CD4-positive, alpha-beta memory T cell (primary cell): Measurements from ENCODE around the gene NRXN3. TPM values are rescaled to one million over a fixed set of nuclear protein-coding genes. Genes with fewer than 3 reads are reported as not detected.

Source experiments
- CTCF ChIA-PET: fragments of 350-600 bp; sonication (Branson Sonifier 250); formaldehyde crosslinking; loops from one replicate; lab custom pipeline; 2021; ENCODE audit warnings: inconsistent platforms; ENCODE audit not compliant: partially characterized antibody; lab: Charles Lee
- POLR2A ChIA-PET: fragments of 350-600 bp; sonication (Branson Sonifier 250); formaldehyde crosslinking; loops from one replicate; lab custom pipeline; 2021; ENCODE audit not compliant: partially characterized antibody; lab: Charles Lee
- DNase-seq, 5 donors: peaks; one replicate each; pipeline versions ENCODE4 v3.0.0 to v3.0.0-alpha.2; 2020 to 2022; ENCODE audit warnings: mixed read lengths in 1 of 5
- H3K27ac ChIP-seq: one replicate; pipeline ENCODE4 v1.7.0; 2013; ENCODE audit warnings: low read depth, low read length
- H3K27me3 ChIP-seq: 2 replicates; pipeline ENCODE4 v1.7.0; 2013; ENCODE audit warnings: mild to moderate bottlenecking, low read length, moderate library complexity; ENCODE audit not compliant: insufficient read depth
- H3K36me3 ChIP-seq: 2 replicates; pipeline ENCODE4 v1.7.0; 2013; ENCODE audit warnings: mild to moderate bottlenecking, low read length, moderate library complexity; ENCODE audit not compliant: insufficient read depth
- H3K4me1 ChIP-seq: 2 replicates; pipeline ENCODE4 v1.7.0; 2013; ENCODE audit warnings: mild to moderate bottlenecking, low read length, moderate library complexity; ENCODE audit not compliant: insufficient read depth
- H3K4me3 ChIP-seq, 2 donors: one replicate each; pipeline ENCODE4 v1.7.0; 2013; ENCODE audit warnings: low read length in 2 of 2, mild to moderate bottlenecking in 1 of 2
- H3K9me3 ChIP-seq, 2 donors: one replicate each; pipeline ENCODE4 v1.7.0; 2013; ENCODE audit warnings: low read length in 2 of 2, control low read depth in 1 of 2; ENCODE audit not compliant: control insufficient read depth in 1 of 2
- H3K27ac Mint-ChIP-seq, 7 donors: one replicate each; pipeline ENCODE4 v1.8.0; 2020 to 2021; ENCODE audit warnings: mixed read lengths in 7 of 7, mild to moderate bottlenecking in 6 of 7, inconsistent platforms in 3 of 7, moderate library complexity in 3 of 7
- H3K27me3 Mint-ChIP-seq, 2 donors: one replicate each; pipeline ENCODE4 v1.8.0; 2020 to 2021; ENCODE audit warnings: mixed read lengths in 2 of 2
- H3K36me3 Mint-ChIP-seq, 2 donors: one replicate each; pipeline ENCODE4 v1.8.0; 2020 to 2021; ENCODE audit warnings: mixed read lengths in 2 of 2, inconsistent platforms in 1 of 2, mild to moderate bottlenecking in 1 of 2
- H3K4me1 Mint-ChIP-seq, 4 donors: one replicate each; pipeline ENCODE4 v1.8.0; 2020 to 2021; ENCODE audit warnings: mixed read lengths in 4 of 4, mild to moderate bottlenecking in 1 of 4
- H3K4me3 Mint-ChIP-seq, 8 donors: one replicate each; pipeline ENCODE4 v1.8.0; 2020 to 2021; ENCODE audit warnings: mixed read lengths in 8 of 8, mild to moderate bottlenecking in 7 of 8, moderate library complexity in 6 of 8, inconsistent platforms in 3 of 8
- H3K9me3 Mint-ChIP-seq, 8 donors: one replicate each; pipeline ENCODE4 v1.8.0; 2020 to 2021; ENCODE audit warnings: mixed read lengths in 8 of 8, mild to moderate bottlenecking in 5 of 8, inconsistent platforms in 3 of 8, moderate library complexity in 1 of 8
- intact Hi-C: fragments of 100-400 bp; cut with micrococcal nuclease; formaldehyde crosslinking; loops from one replicate; pipeline ENCODE4 v1.15.1; 2023
- polyA plus RNA-seq, 2 donors: library from polyadenylated mRNA; unstranded; fragments of 300-500 nt; fragmentation: Illumina TruSeq; gene quantifications; one replicate each; pipeline ENCODE4 v1.2.3, GENCODE V29; 2021
- total RNA-seq, 2 experiments: library from RNA; stranded (reverse); gene quantifications; one replicate each; pipeline ENCODE4 v1.2.3, GENCODE V29; 2021

NRXN3 gene
- total and polyA plus RNA-seq, 4 experiments from 2014 or later: not detected

- CTCF ChIA-PET: no interaction called here
- H3K27ac Mint-ChIP-seq: no peak overlapping the region
- no peaks in the 10 kb centered on the region for H3K36me3 Mint-ChIP-seq
- POLR2A ChIA-PET: no interaction called here
- H3K4me3 Mint-ChIP-seq: no peak overlapping the region
- no peaks in the 10 kb centered on the region for H3K9me3 ChIP-seq
- no peak overlapping the region for H3K4me3 ChIP-seq
- intact Hi-C loops: no loop called here
- no peaks in the 10 kb centered on the region for H3K4me1 ChIP-seq
- H3K27me3 ChIP-seq: no peaks in the 10 kb centered on the region
- no peaks in the 10 kb centered on the region for H3K27me3 Mint-ChIP-seq
- peaks cover 0 to 6% (median under 1%) of the 10 kb centered on the region in 8 donors for H3K9me3 Mint-ChIP-seq
- H3K27ac ChIP-seq: no peak overlapping the region
- DNase-seq: no peak
- H3K4me1 Mint-ChIP-seq: no peaks in the 10 kb centered on the region
- H3K36me3 ChIP-seq: no peaks in the 10 kb centered on the region
These were observed 1150.9 kb downstream of the NRXN3 start for GRCh38 chr14:79321070-79321469.

- H3K4me1 ChIP-seq: no peaks in the 10 kb centered on the region
- H3K27me3 Mint-ChIP-seq: no peaks in the 10 kb centered on the region
- POLR2A ChIA-PET: no interaction called here
- DNase-seq: no peak
- H3K27ac ChIP-seq: no peak overlapping the region
- H3K27me3 ChIP-seq: no peaks in the 10 kb centered on the region
- CTCF ChIA-PET: no interaction called here
- H3K4me3 ChIP-seq: no peak overlapping the region
- no peaks in the 10 kb centered on the region for H3K9me3 ChIP-seq
- H3K36me3 Mint-ChIP-seq: no peaks in the 10 kb centered on the region
- H3K4me3 Mint-ChIP-seq: no peak overlapping the region
- intact Hi-C loops: no loop called here
- H3K9me3 Mint-ChIP-seq: peaks cover 0 to 6% (median 0%) of the 10 kb centered on the region in 8 donors
- no peaks in the 10 kb centered on the region for H3K36me3 ChIP-seq
- H3K27ac Mint-ChIP-seq: no peak overlapping the region
- H3K4me1 Mint-ChIP-seq: no peaks in the 10 kb centered on the region
These were observed 1154.9 kb downstream of the NRXN3 start for GRCh38 chr14:79325071-79325470.

DNA sequence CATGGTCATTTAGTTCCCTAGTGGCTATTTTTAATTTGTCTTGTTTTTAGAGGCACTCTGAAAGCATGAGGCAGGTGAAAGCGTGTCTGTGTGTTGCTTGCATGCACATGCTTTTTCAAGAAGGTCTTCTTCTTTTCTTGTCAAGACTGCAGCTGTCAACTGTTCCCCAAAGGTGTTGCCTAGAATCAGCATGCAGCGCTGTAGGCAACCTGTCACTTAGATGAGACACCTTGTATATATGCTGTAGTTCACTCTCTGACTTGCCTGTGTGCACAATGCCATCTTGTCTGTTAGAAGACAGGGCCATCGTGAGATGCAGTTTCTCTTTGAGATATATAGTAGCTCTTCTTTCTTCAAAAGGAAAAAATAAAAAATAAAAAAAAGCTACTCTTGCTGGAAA, 1155.4 kb downstream of the NRXN3 start:
- no peaks in the 10 kb centered on the region for H3K36me3 Mint-ChIP-seq
- intact Hi-C loops: no loop called here
- H3K4me1 Mint-ChIP-seq: no peaks in the 10 kb centered on the region
- H3K27me3 ChIP-seq: no peaks in the 10 kb centered on the region
- peaks cover 0 to 9% (median 0%) of the 10 kb centered on the region in 8 donors for H3K9me3 Mint-ChIP-seq
- no peaks in the 10 kb centered on the region for H3K27me3 Mint-ChIP-seq
- no peak overlapping the region for H3K27ac ChIP-seq
- no peak overlapping the region for H3K27ac Mint-ChIP-seq
- H3K4me1 ChIP-seq: no peaks in the 10 kb centered on the region
- H3K4me3 Mint-ChIP-seq: no peak overlapping the region
- H3K9me3 ChIP-seq: no peaks in the 10 kb centered on the region
- H3K4me3 ChIP-seq: no peak overlapping the region
- ChIA-PET POLR2A (no interaction called here), CTCF (no interaction called here)
- DNase-seq: no peak
- H3K36me3 ChIP-seq: no peaks in the 10 kb centered on the region

GRCh38 chr14:79328863-79329262, 1158.7 kb downstream of the NRXN3 start:
- no peaks in the 10 kb centered on the region for H3K9me3 ChIP-seq
- H3K27ac ChIP-seq: no peak overlapping the region
- no peaks in the 10 kb centered on the region for H3K4me1 Mint-ChIP-seq
- no peaks in the 10 kb centered on the region for H3K36me3 ChIP-seq
- H3K4me1 ChIP-seq: no peaks in the 10 kb centered on the region
- H3K27ac Mint-ChIP-seq: no peak overlapping the region
- H3K4me3 ChIP-seq: no peak overlapping the region
- POLR2A ChIA-PET: no interaction called here
- H3K36me3 Mint-ChIP-seq: no peaks in the 10 kb centered on the region
- H3K4me3 Mint-ChIP-seq: no peak overlapping the region
- peaks cover 0 to 9% (median 1%) of the 10 kb centered on the region in 8 donors for H3K9me3 Mint-ChIP-seq
- H3K27me3 Mint-ChIP-seq: no peaks in the 10 kb centered on the region
- H3K27me3 ChIP-seq: no peaks in the 10 kb centered on the region
- intact Hi-C loops: no loop called here
- DNase-seq: no peak
- CTCF ChIA-PET: no interaction called here

- Histone ChIP-seq H3K27ac (no peak overlapping the region), H3K4me1 (no peaks in the 10 kb centered on the region), H3K9me3 (no peaks in the 10 kb centered on the region), H3K27me3 (no peaks in the 10 kb centered on the region), H3K4me3 (no peak overlapping the region), H3K36me3 (no peaks in the 10 kb centered on the region)
- ChIA-PET CTCF (no interaction called here), POLR2A (no interaction called here)
- Mint-ChIP-seq H3K36me3 (no peaks in the 10 kb centered on the region), H3K27me3 (no peaks in the 10 kb centered on the region), H3K27ac (no peak overlapping the region), H3K4me3 (no peak overlapping the region), H3K9me3 (peaks cover 0 to 10% (median 1%) of the 10 kb centered on the region in 8 donors), H3K4me1 (no peaks in the 10 kb centered on the region)
- no peak for DNase-seq
- intact Hi-C loops: no loop called here
These were observed 1161.7 kb downstream of the NRXN3 start for GRCh38 chr14:79331830-79332229.

GRCh38 chr14:79332504-79333197, 1162.5 kb downstream of the NRXN3 start:
- H3K36me3 Mint-ChIP-seq: no peaks in the 10 kb centered on the region
- DNase-seq: no peak
- no peaks in the 10 kb centered on the region for H3K27me3 Mint-ChIP-seq
- no peaks in the 10 kb centered on the region for H3K4me1 ChIP-seq
- intact Hi-C loops: no loop called here
- H3K27ac ChIP-seq: no peak overlapping the region
- ChIA-PET CTCF (no interaction called here), POLR2A (no interaction called here)
- no peak overlapping the region for H3K27ac Mint-ChIP-seq
- H3K9me3 ChIP-seq: no peaks in the 10 kb centered on the region
- H3K9me3 Mint-ChIP-seq: peaks cover 0 to 9% (median 2%) of the 10 kb centered on the region in 8 donors
- H3K4me3 Mint-ChIP-seq: no peak overlapping the region
- no peak overlapping the region for H3K4me3 ChIP-seq
- H3K4me1 Mint-ChIP-seq: no peaks in the 10 kb centered on the region
- no peaks in the 10 kb centered on the region for H3K36me3 ChIP-seq
- H3K27me3 ChIP-seq: no peaks in the 10 kb centered on the region

DNA sequence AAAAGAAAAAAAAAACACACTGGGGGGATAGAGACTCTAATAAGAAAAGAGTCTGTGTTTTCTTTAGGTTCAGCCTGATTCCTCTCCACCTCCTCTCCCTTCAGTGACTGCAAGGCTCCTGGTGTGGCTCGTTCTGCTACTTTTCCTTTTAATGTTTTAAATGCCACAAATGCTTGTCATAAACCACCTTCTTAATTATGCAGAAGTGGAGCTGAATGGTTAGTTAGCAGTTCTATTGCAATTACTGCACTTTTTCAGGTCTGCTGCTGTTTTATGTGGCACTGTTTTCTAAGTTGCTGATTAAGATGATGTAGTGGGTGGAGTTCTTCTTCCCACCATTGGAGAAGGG, 1163.0 kb downstream of the NRXN3 start:
- intact Hi-C loops: no loop called here
- peaks cover 0 to 9% (median 2%) of the 10 kb centered on the region in 8 donors for H3K9me3 Mint-ChIP-seq
- CTCF ChIA-PET: no interaction called here

More for the DNA sequence above, 1163.0 kb downstream of the NRXN3 start:
- H3K36me3 Mint-ChIP-seq: no peaks in the 10 kb centered on the region
- H3K4me3 ChIP-seq: no peak overlapping the region
- H3K4me3 Mint-ChIP-seq: no peak overlapping the region
- DNase-seq: no peak
- H3K4me1 Mint-ChIP-seq: no peaks in the 10 kb centered on the region
- POLR2A ChIA-PET: no interaction called here
- H3K27ac Mint-ChIP-seq: no peak overlapping the region
- H3K9me3 ChIP-seq: no peaks in the 10 kb centered on the region
- no peaks in the 10 kb centered on the region for H3K27me3 Mint-ChIP-seq
- no peaks in the 10 kb centered on the region for H3K36me3 ChIP-seq
- no peaks in the 10 kb centered on the region for H3K4me1 ChIP-seq
- no peak overlapping the region for H3K27ac ChIP-seq
- no peaks in the 10 kb centered on the region for H3K27me3 ChIP-seq
